ENCODE data around the gene PLA2G2F. TPM values are rescaled to one million over a fixed set of nuclear protein-coding genes. Genes with fewer than 3 reads are reported as not detected.

Gene PLA2G2F
- total RNA-seq, 2 experiments from 2014 or later = not detected

- no peaks in the 10 kb centered on the region for H3K9me3 Mint-ChIP-seq
- no peaks in the 10 kb centered on the region for H3K36me3 ChIP-seq (ENCODE audit: insufficient read depth, low read length)
- intact Hi-C loops (cut with DNase I, micrococcal nuclease) = no loop called here
- no peaks in the 10 kb centered on the region for H3K27me3 ChIP-seq (ENCODE audit: control insufficient read depth in 1 of 2, insufficient read depth in 2 of 2, low read length in 2 of 2)
- no peak overlapping the region for H3K27ac Mint-ChIP-seq
- H3K27me3 Mint-ChIP-seq = no peaks in the 10 kb centered on the region
- POLR2A ChIA-PET = no interaction called here
- no peak overlapping the region for H3K4me3 Mint-ChIP-seq
- H3K4me1 Mint-ChIP-seq (ENCODE audit: low read depth) = peaks cover 45% of the 10 kb centered on the region
- CTCF ChIA-PET = interaction anchor here (1.3 to 1.4 kb wide), 2 partner anchors 24 to 36 kb away, joined by 4 read pairs; no protein-coding TSS in a partner anchor
- no peak overlapping the region for H3K27ac ChIP-seq (ENCODE audit: low read depth in 1 of 2, low read length in 2 of 2)
- ATAC-seq (ENCODE audit: poor library complexity) = no peak
- no peak for DNase-seq
- peaks cover 44% of the 10 kb centered on the region for H3K4me1 ChIP-seq (ENCODE audit: insufficient read depth, low read length)
- TF ChIP-seq CTCF (IDR thresholded peaks at IDR 0.05) = no peak
- no peaks in the 10 kb centered on the region for H3K36me3 Mint-ChIP-seq (ENCODE audit: low read depth)
- H3K4me3 ChIP-seq (ENCODE audit: low read length) = no peak overlapping the region
- no peaks in the 10 kb centered on the region for H3K9me3 ChIP-seq (ENCODE audit: control insufficient read depth in 1 of 2, insufficient read depth in 1 of 2, low read length in 2 of 2)
Measured at GRCh38 chr1:20188455-20188817, 49.3 kb downstream of the PLA2G2F start.

GRCh38 chr1:20189664-20190063 lies 50.5 kb downstream of the PLA2G2F start:
- Mint-ChIP-seq H3K9me3 (no peaks in the 10 kb centered on the region), H3K4me3 (no peak overlapping the region), H3K36me3 (ENCODE audit: low read depth) (no peaks in the 10 kb centered on the region), H3K4me1 (ENCODE audit: low read depth) (peaks cover 36% of the 10 kb centered on the region), H3K27me3 (no peaks in the 10 kb centered on the region), H3K27ac (no peak overlapping the region)
- DNase-seq (no peak), ATAC-seq (ENCODE audit: poor library complexity) (no peak)
- no peak overlapping the region for H3K4me3 ChIP-seq (ENCODE audit: low read length)
- CTCF ChIA-PET = no interaction called here
- H3K27me3 ChIP-seq (ENCODE audit: control insufficient read depth in 1 of 2, insufficient read depth in 2 of 2, low read length in 2 of 2) = no peaks in the 10 kb centered on the region
- no peak for TF ChIP-seq CTCF (IDR thresholded peaks at IDR 0.05)
- no peaks in the 10 kb centered on the region for H3K9me3 ChIP-seq (ENCODE audit: control insufficient read depth in 1 of 2, insufficient read depth in 1 of 2, low read length in 2 of 2)
- no peaks in the 10 kb centered on the region for H3K36me3 ChIP-seq (ENCODE audit: insufficient read depth, low read length)
- intact Hi-C loops (cut with DNase I, micrococcal nuclease) = loop anchor here in 1 of 2 experiments (10.0 kb wide), 1 partner anchor 215 kb away; the partner anchor contains the start of gene PLA2G2A
- H3K27ac ChIP-seq (ENCODE audit: low read depth in 1 of 2, low read length in 2 of 2) = no peak overlapping the region
- POLR2A ChIA-PET = no interaction called here
- H3K4me1 ChIP-seq (ENCODE audit: insufficient read depth, low read length) = peaks cover 40% of the 10 kb centered on the region

- H3K4me1 Mint-ChIP-seq (ENCODE audit: low read depth) = peaks cover 28% of the 10 kb centered on the region
- ATAC-seq (ENCODE audit: poor library complexity) (no peak), DNase-seq (no peak)
- no peaks in the 10 kb centered on the region for H3K36me3 ChIP-seq (ENCODE audit: insufficient read depth, low read length)
- ChIA-PET CTCF (interaction anchor here (1.2 kb wide), 1 partner anchor 16 kb away, joined by 3 read pairs; no protein-coding TSS in a partner anchor), POLR2A (no interaction called here)
- H3K4me3 Mint-ChIP-seq = no peak overlapping the region
- intact Hi-C loops (cut with DNase I, micrococcal nuclease) = loop anchor here in 1 of 2 experiments (10.0 kb wide), 1 partner anchor 216 kb away; the partner anchor contains the start of gene PLA2G2A
- H3K27ac ChIP-seq (ENCODE audit: low read depth in 1 of 2, low read length in 2 of 2) = no peak overlapping the region
- no peaks in the 10 kb centered on the region for H3K9me3 ChIP-seq (ENCODE audit: control insufficient read depth in 1 of 2, insufficient read depth in 1 of 2, low read length in 2 of 2)
- H3K27me3 ChIP-seq (ENCODE audit: control insufficient read depth in 1 of 2, insufficient read depth in 2 of 2, low read length in 2 of 2) = no peaks in the 10 kb centered on the region
- H3K4me3 ChIP-seq (ENCODE audit: low read length) = no peak overlapping the region
- peaks cover 35% of the 10 kb centered on the region for H3K4me1 ChIP-seq (ENCODE audit: insufficient read depth, low read length)
- H3K9me3 Mint-ChIP-seq = no peaks in the 10 kb centered on the region
- no peaks in the 10 kb centered on the region for H3K36me3 Mint-ChIP-seq (ENCODE audit: low read depth)
- no peak for TF ChIP-seq CTCF (IDR thresholded peaks at IDR 0.05)
- peaks cover 5% of the 10 kb centered on the region for H3K27me3 Mint-ChIP-seq
- no peak overlapping the region for H3K27ac Mint-ChIP-seq
Measured at GRCh38 chr1:20190256-20191160, 51.4 kb downstream of the PLA2G2F start.

Data from CD4-positive, alpha-beta T cell (primary cell).